Chondrocyte (in vitro differentiated cells): Measurements from ENCODE around the gene NFATC3. TPM values are rescaled to one million over a fixed set of nuclear protein-coding genes. Genes with fewer than 3 reads are reported as not detected.

Experiments
- DNase-seq: peaks from one replicate; pipeline ENCODE4 v3.0.0; 2021; ENCODE audit warnings: mixed read lengths, low spot score
- H3K27ac Mint-ChIP-seq: one replicate; pipeline ENCODE4 v1.8.0; 2021; ENCODE audit warnings: mild to moderate bottlenecking, moderate library complexity, mixed read lengths; ENCODE audit not compliant: unreplicated experiment
- H3K27me3 Mint-ChIP-seq: 2 replicates; pipeline ENCODE4 v1.8.0; 2021; ENCODE audit warnings: low read depth, mixed read lengths
- H3K36me3 Mint-ChIP-seq: 2 replicates; pipeline ENCODE4 v1.8.0; 2021; ENCODE audit warnings: low read depth, mixed read lengths
- H3K4me1 Mint-ChIP-seq: 2 replicates; pipeline ENCODE4 v1.8.0; 2021; ENCODE audit warnings: low read depth, mild to moderate bottlenecking, mixed read lengths
- H3K4me3 Mint-ChIP-seq: one replicate; pipeline ENCODE4 v1.8.0; 2021; ENCODE audit warnings: mild to moderate bottlenecking, moderate library complexity, mixed read lengths; ENCODE audit not compliant: unreplicated experiment
- H3K9me3 Mint-ChIP-seq: 2 replicates; pipeline ENCODE4 v1.8.0; 2021; ENCODE audit warnings: low read depth, mixed read lengths
- total RNA-seq: library from RNA; stranded (reverse); gene quantifications from 3 replicates; pipeline ENCODE4 v1.2.1, GENCODE V29; 2021
- TF ChIP-seq, protein P1 (sequence below): fragments of 200-600 bp; sonication (generic); IDR thresholded peaks from 2 replicates; pipeline ENCODE4 v1.5.0; 2021; ENCODE audit warnings: antibody characterized with exemption, mild to moderate bottlenecking, moderate library complexity

NFATC3 gene
- total RNA-seq, 1 donor from 2014 or later = 37.7 TPM

DNA sequence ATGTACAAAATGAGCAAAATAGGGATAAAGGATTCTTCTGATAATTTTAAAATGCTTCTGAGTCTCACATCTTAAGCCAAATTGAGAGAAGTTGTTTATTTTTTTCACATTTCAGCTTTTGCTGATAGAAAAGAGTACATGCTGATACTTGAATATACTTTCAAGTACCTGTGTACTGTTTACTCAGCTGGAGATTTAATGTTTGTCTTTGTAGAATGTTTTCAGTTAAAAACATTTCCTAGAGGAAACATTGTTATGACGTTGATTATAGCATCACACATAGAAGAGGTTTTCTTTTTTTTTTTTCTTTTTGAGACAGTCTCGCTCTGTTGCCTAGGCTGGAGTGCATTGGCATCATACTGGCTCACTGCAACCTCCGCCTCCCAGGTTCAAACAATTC lies 131.1 kb downstream of the NFATC3 start:
- H3K4me3 Mint-ChIP-seq = no peak overlapping the region
- peaks cover 4% of the 10 kb centered on the region for H3K36me3 Mint-ChIP-seq
- H3K27ac Mint-ChIP-seq = no peak overlapping the region
- H3K4me1 Mint-ChIP-seq = no peaks in the 10 kb centered on the region
- H3K9me3 Mint-ChIP-seq = no peaks in the 10 kb centered on the region
- TF ChIP-seq, protein P1, sequence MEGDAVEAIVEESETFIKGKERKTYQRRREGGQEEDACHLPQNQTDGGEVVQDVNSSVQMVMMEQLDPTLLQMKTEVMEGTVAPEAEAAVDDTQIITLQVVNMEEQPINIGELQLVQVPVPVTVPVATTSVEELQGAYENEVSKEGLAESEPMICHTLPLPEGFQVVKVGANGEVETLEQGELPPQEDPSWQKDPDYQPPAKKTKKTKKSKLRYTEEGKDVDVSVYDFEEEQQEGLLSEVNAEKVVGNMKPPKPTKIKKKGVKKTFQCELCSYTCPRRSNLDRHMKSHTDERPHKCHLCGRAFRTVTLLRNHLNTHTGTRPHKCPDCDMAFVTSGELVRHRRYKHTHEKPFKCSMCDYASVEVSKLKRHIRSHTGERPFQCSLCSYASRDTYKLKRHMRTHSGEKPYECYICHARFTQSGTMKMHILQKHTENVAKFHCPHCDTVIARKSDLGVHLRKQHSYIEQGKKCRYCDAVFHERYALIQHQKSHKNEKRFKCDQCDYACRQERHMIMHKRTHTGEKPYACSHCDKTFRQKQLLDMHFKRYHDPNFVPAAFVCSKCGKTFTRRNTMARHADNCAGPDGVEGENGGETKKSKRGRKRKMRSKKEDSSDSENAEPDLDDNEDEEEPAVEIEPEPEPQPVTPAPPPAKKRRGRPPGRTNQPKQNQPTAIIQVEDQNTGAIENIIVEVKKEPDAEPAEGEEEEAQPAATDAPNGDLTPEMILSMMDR = no peak
- no peak for DNase-seq
- H3K27me3 Mint-ChIP-seq = no peaks in the 10 kb centered on the region

DNA sequence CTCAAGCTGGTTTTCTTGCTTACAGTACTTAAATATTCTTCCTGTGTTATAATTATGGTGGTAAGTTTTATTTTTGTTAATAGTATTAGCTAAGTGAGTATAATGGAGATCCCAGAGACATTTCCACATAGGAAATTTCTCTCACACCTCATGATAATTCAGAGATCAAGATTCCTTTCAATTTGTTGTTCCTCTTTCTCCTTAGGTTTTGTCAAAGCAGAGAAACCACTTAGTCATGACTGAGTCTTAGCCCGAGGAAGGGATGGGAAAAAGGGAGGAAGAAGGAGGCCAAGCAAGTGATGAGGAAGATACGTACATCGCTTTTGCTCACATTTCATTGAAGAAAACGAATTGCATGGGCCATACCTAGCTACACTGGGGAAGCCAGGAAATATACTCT lies 132.3 kb downstream of the NFATC3 start:
- DNase-seq = no peak
- H3K27me3 Mint-ChIP-seq = no peaks in the 10 kb centered on the region
- no peaks in the 10 kb centered on the region for H3K4me1 Mint-ChIP-seq
- no peak overlapping the region for H3K4me3 Mint-ChIP-seq
- TF ChIP-seq, protein P1 = no peak
- H3K27ac Mint-ChIP-seq = no peak overlapping the region
- H3K9me3 Mint-ChIP-seq = no peaks in the 10 kb centered on the region
- peaks cover 4% of the 10 kb centered on the region for H3K36me3 Mint-ChIP-seq

DNA sequence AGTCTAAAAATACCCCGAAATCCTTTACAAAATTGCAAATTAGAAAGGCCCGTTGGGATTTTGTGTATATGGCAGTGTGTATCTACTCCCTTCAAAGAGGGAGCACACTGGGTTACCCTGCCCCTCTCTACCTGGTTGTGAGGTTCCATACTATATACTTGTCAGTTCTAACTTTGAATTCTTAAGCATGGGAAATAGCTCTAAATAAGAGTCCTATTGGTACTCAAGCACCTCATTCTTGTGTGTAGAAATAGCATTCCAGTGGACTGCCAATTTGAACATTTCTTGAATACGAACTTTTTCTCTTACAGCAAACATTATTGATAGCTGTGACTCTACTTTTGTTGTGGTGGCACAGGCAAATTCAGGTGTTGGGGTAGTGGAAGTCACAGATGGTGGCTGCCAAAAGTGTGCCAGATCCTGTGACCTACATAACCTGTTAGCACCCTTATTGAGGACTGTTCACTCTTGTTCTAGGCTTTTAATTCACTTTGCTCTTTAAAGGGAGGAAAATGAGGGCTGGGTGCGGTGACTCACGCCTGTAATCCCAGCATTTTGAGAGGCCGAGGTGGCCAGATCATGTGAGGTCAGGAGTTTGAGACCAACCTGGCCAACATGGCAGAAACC lies 134.7 kb downstream of the NFATC3 start:
- no peak overlapping the region for H3K27ac Mint-ChIP-seq
- TF ChIP-seq, protein P1 = no peak
- H3K36me3 Mint-ChIP-seq = peaks cover 4% of the 10 kb centered on the region
- no peaks in the 10 kb centered on the region for H3K4me1 Mint-ChIP-seq
- no peak overlapping the region for H3K4me3 Mint-ChIP-seq
- H3K27me3 Mint-ChIP-seq = no peaks in the 10 kb centered on the region
- no peak for DNase-seq
- no peaks in the 10 kb centered on the region for H3K9me3 Mint-ChIP-seq

DNA sequence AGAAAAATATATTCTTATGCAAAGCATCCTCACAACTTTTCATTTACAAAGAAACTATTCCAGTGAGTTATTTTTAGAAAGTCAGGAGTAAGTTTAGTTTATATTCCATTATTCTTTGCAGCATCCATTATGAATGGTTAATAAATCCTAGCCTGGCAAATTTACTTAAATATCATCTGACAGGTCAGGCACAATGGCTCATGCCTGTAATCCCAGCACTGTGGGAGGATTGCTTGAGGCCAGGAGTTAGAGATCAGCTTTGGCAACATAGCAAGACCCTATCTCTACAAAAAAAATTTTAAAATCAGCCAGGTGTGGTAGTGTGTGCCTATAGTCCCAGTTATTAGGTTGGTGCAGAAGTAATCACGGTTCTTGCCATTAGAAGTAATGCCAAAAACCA lies 137.9 kb downstream of the NFATC3 start:
- no peaks in the 10 kb centered on the region for H3K9me3 Mint-ChIP-seq
- TF ChIP-seq, protein P1 = no peak
- no peak overlapping the region for H3K27ac Mint-ChIP-seq
- no peak overlapping the region for H3K4me3 Mint-ChIP-seq
- H3K4me1 Mint-ChIP-seq = peaks cover 4% of the 10 kb centered on the region
- no peaks in the 10 kb centered on the region for H3K27me3 Mint-ChIP-seq
- H3K36me3 Mint-ChIP-seq = no peaks in the 10 kb centered on the region
- DNase-seq = no peak

DNA sequence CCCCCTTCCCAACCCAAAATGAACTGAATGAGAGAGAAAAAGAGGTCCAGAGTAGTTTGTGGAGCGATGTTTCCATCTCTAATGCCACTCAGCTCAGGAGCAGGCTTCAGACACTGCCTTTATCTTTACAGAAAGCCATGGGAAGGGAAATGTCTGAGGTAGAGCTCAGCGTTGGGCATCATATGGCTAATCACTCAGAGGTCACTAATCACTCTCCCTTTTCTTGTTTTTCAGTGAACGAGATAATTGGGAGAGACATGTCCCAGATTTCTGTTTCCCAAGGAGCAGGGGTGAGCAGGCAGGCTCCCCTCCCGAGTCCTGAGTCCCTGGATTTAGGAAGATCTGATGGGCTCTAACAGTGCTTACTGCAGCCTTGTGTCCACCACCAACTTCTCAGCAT lies 140.9 kb downstream of the NFATC3 start:
- Mint-ChIP-seq H3K27me3 (no peaks in the 10 kb centered on the region), H3K4me3 (no peak overlapping the region), H3K27ac (no peak overlapping the region), H3K36me3 (no peaks in the 10 kb centered on the region), H3K4me1 (peaks cover 14% of the 10 kb centered on the region), H3K9me3 (no peaks in the 10 kb centered on the region)
- DNase-seq = no peak
- TF ChIP-seq, protein P1 = no peak
